SK-N-SH (cell line): Measurements from ENCODE around the gene HSPB9. TPM values are rescaled to one million over a fixed set of nuclear protein-coding genes. Genes with fewer than 3 reads are reported as not detected.

Source experiments
- CTCF ChIA-PET: fragments of 300-600, 350-600 bp; formaldehyde crosslinking; extraction: SDS; loops from one replicate; lab custom pipeline; 2021; lab: Yijun Ruan, JAX
- POLR2A ChIA-PET: fragments of 350-600 bp; sonication (Branson Sonifier 250); formaldehyde crosslinking; extraction: SDS; loops from one replicate; lab custom pipeline; 2020; ENCODE audit warnings: antibody characterized with exemption, inconsistent platforms; lab: Yijun Ruan, JAX
- DNase-seq: peaks from one replicate; pipeline ENCODE4 v3.0.0; 2012
- H2AFZ ChIP-seq: fragments of 200-600 bp; sonication (generic); 2 replicates; pipeline ENCODE4 v1.8.1; 2016; ENCODE audit warnings: antibody characterized with exemption, mild to moderate bottlenecking, low read depth
- H3F3A ChIP-seq: fragments of 200-600 bp; sonication (generic); replicated peaks from 2 replicates; pipeline ENCODE3; 2016; ENCODE audit warnings: antibody characterized with exemption, mild to moderate bottlenecking; ENCODE audit not compliant: insufficient read depth
- H3K27ac ChIP-seq, 2 experiments: fragments of 200-500 bp in 1 of 2; fragments of 200-600 bp in 1 of 2; sonication (Bioruptor generic) in 1 of 2; sonication (generic), shearing (Covaris generic) in 1 of 2; 2 replicates each; pipeline versions ENCODE4 v1.5.1 to v1.6.1; 2014 to 2016; ENCODE audit warnings: low read depth in 2 of 2, inconsistent platforms in 1 of 2, low read length in 1 of 2, mild to moderate bottlenecking in 1 of 2, mixed read lengths in 1 of 2
- H3K27me3 ChIP-seq: fragments of 200-600 bp; sonication (generic), shearing (Covaris generic); 2 replicates; pipeline ENCODE4 v1.6.1; 2016; ENCODE audit warnings: mixed run types; ENCODE audit not compliant: insufficient read depth
- H3K36me3 ChIP-seq, 2 experiments: fragments of 200-500 bp in 1 of 2; fragments of 200-600 bp in 1 of 2; sonication (Bioruptor generic) in 1 of 2; sonication (generic) in 1 of 2; replicated peaks in 1 of 2; 2 replicates each; pipeline versions ENCODE3 to v1.5.1; 2014 to 2016; ENCODE audit warnings: low read length in 1 of 2, mild to moderate bottlenecking in 1 of 2; ENCODE audit not compliant: insufficient read depth in 2 of 2, control insufficient read depth in 1 of 2
- H3K4me1 ChIP-seq, 2 experiments: fragments of 200-500 bp in 1 of 2; fragments of 200-600 bp in 1 of 2; sonication (Bioruptor generic) in 1 of 2; sonication (generic), shearing (Covaris generic) in 1 of 2; 2 replicates each; pipeline versions ENCODE4 v1.5.1 to v1.6.1; 2014 to 2016; ENCODE audit warnings: low read depth in 1 of 2, low read length in 1 of 2, mixed run types in 1 of 2; ENCODE audit not compliant: insufficient read depth in 2 of 2, control insufficient read depth in 1 of 2
- H3K4me2 ChIP-seq: fragments of 200-600 bp; sonication (generic), shearing (Covaris generic); 2 replicates; pipeline ENCODE4 v1.6.1; 2017; ENCODE audit warnings: mixed run types
- H3K4me3 ChIP-seq, 2 experiments: fragments of 200-500 bp in 1 of 2; fragments of 200-600 bp in 1 of 2; sonication (Bioruptor generic) in 1 of 2; sonication (generic), shearing (Covaris generic) in 1 of 2; 2 replicates each; pipeline versions ENCODE4 v1.5.1 to v1.8.1; 2014 to 2016; ENCODE audit warnings: low read depth in 2 of 2, inconsistent platforms in 1 of 2, low read length in 1 of 2, mild to moderate bottlenecking in 1 of 2, mixed read lengths in 1 of 2, moderate library complexity in 1 of 2
- H3K79me2 ChIP-seq: fragments of 200-600 bp; sonication (generic); 2 replicates; pipeline ENCODE4 v1.8.1; 2017; ENCODE audit warnings: mild to moderate bottlenecking; ENCODE audit not compliant: insufficient read depth
- H3K9ac ChIP-seq: fragments of 200-600 bp; sonication (generic); 2 replicates; pipeline ENCODE4 v1.6.1; 2017; ENCODE audit warnings: mixed run types
- H3K9me2 ChIP-seq: fragments of 200-600 bp; sonication (generic); 2 replicates; pipeline ENCODE4 v1.6.1; 2017; ENCODE audit warnings: mixed run types
- H3K9me3 ChIP-seq: fragments of 200-600 bp; sonication (generic); 2 replicates; pipeline ENCODE4 v1.6.1; 2017; ENCODE audit warnings: mixed run types, mild to moderate bottlenecking, moderate library complexity
- H4K20me1 ChIP-seq: fragments of 200-600 bp; sonication (generic); 2 replicates; pipeline ENCODE4 v1.6.1; 2017; ENCODE audit warnings: mild to moderate bottlenecking, mixed run types; ENCODE audit not compliant: insufficient read depth
- ELF1 ChIP-seq: IDR thresholded peaks from 2 replicates; pipeline ENCODE4 v1.4.0; 2012
- FOXJ3 ChIP-seq: sonication (generic); formaldehyde crosslinking; IDR thresholded peaks from 2 replicates; pipeline ENCODE4 v1.5.1; 2020; ENCODE audit warnings: mild to moderate bottlenecking, missing genetic modification reagents
- GATA2 ChIP-seq: sonication (generic); formaldehyde crosslinking; IDR thresholded peaks from 2 replicates; pipeline ENCODE4 v1.5.0; 2020; ENCODE audit warnings: mild to moderate bottlenecking, missing genetic modification reagents
- MXI1 ChIP-seq: IDR thresholded peaks from 2 replicates; pipeline ENCODE4 v1.6.1; 2012; ENCODE audit warnings: mild to moderate bottlenecking, low read depth, low read length, improper control_type of control experiment
- NRF1 ChIP-seq: IDR thresholded peaks from 2 replicates; pipeline ENCODE4 v1.6.1; 2012; ENCODE audit warnings: low read depth, mild to moderate bottlenecking, low read length
- POLR2AphosphoS5 ChIP-seq: IDR thresholded peaks from 2 replicates; pipeline ENCODE4 v1.6.1; 2012; ENCODE audit warnings: low read depth, low read length
- RFX5 ChIP-seq: IDR thresholded peaks from 2 replicates; pipeline ENCODE4 v1.6.1; 2012; ENCODE audit warnings: mild to moderate bottlenecking, improper control_type of control experiment, low read length
- SIN3A ChIP-seq: IDR thresholded peaks from 2 replicates; pipeline ENCODE4 v1.6.1; 2012; ENCODE audit warnings: low read depth, mild to moderate bottlenecking, low read length, moderate library complexity, borderline replicate concordance
- SMC3 ChIP-seq: IDR thresholded peaks from 2 replicates; pipeline ENCODE4 v1.6.1; 2012; ENCODE audit warnings: low read depth, low read length, improper control_type of control experiment
- TCF12 ChIP-seq: IDR thresholded peaks from 2 replicates; pipeline ENCODE4 v1.4.0; 2012
- YY1 ChIP-seq: IDR thresholded peaks from 2 replicates; pipeline ENCODE4 v1.4.0; 2012; ENCODE audit warnings: low read depth, mild to moderate bottlenecking
- WGBS: methylation state at CpG from one replicate; pipeline ENCODE4 v1.1.6; 2017; ENCODE audit warnings: low lambda C conversion rate; 5-methylcytosine and 5-hydroxymethylcytosine counted together
- polyA plus RNA-seq, 3 experiments: library from polyadenylated mRNA; depleted of rRNA; stranded (reverse); fragments of >200 nt; gene quantifications; 2 replicates each; pipeline ENCODE4 v1.2.3, GENCODE V29; 2012
- TF ChIP-seq, protein P1 (sequence below): IDR thresholded peaks from 2 replicates; pipeline ENCODE4 v1.6.1; 2012; ENCODE audit warnings: mild to moderate bottlenecking, low read depth, low read length, moderate library complexity

The HSPB9 gene
- polyA plus RNA-seq, 1 of the 3 experiments (the other 2 are of a cell fraction), result 0.05 TPM

DNA sequence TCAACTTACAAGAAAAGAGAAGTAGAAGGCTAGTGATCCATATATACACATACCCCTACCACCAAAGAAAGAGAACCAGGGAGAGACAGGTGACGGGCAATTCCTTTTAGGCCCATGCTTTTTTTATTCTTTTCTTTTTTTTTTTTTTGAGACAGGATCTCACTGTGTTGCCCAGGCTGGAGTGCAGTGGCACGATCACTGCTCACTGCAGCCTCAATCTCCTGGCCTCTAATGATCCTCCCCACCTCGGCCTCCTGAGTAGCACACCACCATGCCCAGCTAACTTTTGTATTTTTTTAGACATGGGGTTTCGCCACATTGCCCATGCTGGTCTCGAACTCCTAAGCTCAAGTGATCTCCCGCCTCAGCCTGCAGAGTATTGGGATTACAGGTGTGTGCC, 4.8 kb downstream of the HSPB9 start (continued):
- TF ChIP-seq GATA2 (CRISPR knock-in tag) (no peak), MXI1 (no peak)

DNA sequence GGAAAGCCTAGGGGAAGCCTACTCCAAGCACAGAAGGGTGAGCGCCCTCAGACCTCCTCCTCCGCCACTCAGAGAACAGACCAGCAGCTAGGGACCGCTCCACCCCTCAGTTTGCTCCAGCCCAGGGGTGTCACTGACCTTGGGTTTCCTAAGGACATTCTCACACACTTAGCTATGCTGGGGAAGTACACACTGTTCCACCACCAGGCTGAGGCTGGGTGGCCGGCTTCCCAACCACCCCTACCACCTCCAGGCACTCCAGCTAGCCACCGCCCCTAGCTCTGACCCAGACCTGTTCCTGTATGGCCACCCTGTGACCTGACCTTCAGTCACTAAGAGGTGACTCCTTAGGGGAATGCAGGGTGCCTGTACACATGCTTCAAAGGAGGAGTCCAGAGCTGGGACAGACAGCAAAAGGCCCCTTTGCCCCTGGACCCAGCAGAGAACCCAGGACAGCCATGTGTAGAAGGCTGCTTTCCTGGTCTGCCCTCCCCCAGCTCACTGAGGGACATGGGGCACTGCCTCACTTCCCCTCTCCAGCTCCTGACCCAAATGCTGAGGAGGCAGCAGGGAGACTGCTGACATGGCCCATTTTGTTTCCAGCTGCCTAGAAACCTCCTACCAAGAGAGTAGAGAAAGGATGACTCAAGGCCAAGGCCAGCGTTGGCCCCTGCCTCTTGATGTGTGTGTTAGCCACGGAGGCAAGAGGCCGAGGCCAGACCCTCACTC, 6.7 kb downstream of the HSPB9 start:
- peaks cover 7% of the 10 kb centered on the region for H3F3A ChIP-seq
- TF ChIP-seq SIN3A (no peak), TCF12 (no peak), SMC3 (no peak), POLR2AphosphoS5 (no peak), RFX5 (no peak), ELF1 (no peak), YY1 (no peak), NRF1 (no peak), FOXJ3 (CRISPR knock-in tag) (no peak), MXI1 (no peak), GATA2 (CRISPR knock-in tag) (no peak)
- TF ChIP-seq, protein P1, sequence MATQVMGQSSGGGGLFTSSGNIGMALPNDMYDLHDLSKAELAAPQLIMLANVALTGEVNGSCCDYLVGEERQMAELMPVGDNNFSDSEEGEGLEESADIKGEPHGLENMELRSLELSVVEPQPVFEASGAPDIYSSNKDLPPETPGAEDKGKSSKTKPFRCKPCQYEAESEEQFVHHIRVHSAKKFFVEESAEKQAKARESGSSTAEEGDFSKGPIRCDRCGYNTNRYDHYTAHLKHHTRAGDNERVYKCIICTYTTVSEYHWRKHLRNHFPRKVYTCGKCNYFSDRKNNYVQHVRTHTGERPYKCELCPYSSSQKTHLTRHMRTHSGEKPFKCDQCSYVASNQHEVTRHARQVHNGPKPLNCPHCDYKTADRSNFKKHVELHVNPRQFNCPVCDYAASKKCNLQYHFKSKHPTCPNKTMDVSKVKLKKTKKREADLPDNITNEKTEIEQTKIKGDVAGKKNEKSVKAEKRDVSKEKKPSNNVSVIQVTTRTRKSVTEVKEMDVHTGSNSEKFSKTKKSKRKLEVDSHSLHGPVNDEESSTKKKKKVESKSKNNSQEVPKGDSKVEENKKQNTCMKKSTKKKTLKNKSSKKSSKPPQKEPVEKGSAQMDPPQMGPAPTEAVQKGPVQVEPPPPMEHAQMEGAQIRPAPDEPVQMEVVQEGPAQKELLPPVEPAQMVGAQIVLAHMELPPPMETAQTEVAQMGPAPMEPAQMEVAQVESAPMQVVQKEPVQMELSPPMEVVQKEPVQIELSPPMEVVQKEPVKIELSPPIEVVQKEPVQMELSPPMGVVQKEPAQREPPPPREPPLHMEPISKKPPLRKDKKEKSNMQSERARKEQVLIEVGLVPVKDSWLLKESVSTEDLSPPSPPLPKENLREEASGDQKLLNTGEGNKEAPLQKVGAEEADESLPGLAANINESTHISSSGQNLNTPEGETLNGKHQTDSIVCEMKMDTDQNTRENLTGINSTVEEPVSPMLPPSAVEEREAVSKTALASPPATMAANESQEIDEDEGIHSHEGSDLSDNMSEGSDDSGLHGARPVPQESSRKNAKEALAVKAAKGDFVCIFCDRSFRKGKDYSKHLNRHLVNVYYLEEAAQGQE, result no peak
- TF ChIP-seq, all 33 proteins: peak for 0
- no peaks in the 10 kb centered on the region for H3K9me2 ChIP-seq
- no peaks in the 10 kb centered on the region for H3K27me3 ChIP-seq
- H3K9me3 ChIP-seq, result no peaks in the 10 kb centered on the region
- WGBS, result 92% methylated on average over 5 of the region's 8 CpGs
- CTCF ChIA-PET, result no interaction called here
- no peak overlapping the region for H3K4me2 ChIP-seq
- no peak overlapping the region for H3K4me3 ChIP-seq
- H3K9ac ChIP-seq, result no peak overlapping the region
- H3K36me3 ChIP-seq, result peaks cover 39 to 54% of the 10 kb centered on the region in 2 experiments
- no peak for DNase-seq
- H2AFZ ChIP-seq, result no peak overlapping the region
- POLR2A ChIA-PET, result no interaction called here
- peaks cover 40% of the 10 kb centered on the region for H4K20me1 ChIP-seq
- peaks cover 46% of the 10 kb centered on the region for H3K79me2 ChIP-seq
- H3K27ac ChIP-seq, result no peak overlapping the region
- peaks cover 12 to 22% of the 10 kb centered on the region in 2 experiments; a peak in 3 of 4 replicates for H3K4me1 ChIP-seq
